ENCODE results near the gene ACAD10.

- TF ChIP-seq POLR2A (IDR thresholded peaks at IDR 0.05) (no peak), CTCF (IDR thresholded peaks at IDR 0.05) (no peak), POLR2AphosphoS5 (IDR thresholded peaks at IDR 0.05) (no peak)
Measured at GRCh38 chr12:111655356-111655755, 30.5 kb upstream of the ACAD10 start.
